Measurements from ENCODE around the gene SLC41A2. TPM values are rescaled to one million over a fixed set of nuclear protein-coding genes. Genes with fewer than 3 reads are reported as not detected.
"Not testable (repeated sequence)": the region's sequence is repeated elsewhere in the genome, so short reads cannot be mapped to it uniquely, and the experiment has no call there.

SLC41A2 gene
- polyA plus RNA-seq, 1 donor (not counting 4 experiments of a cell fraction or from before 2014, with no cell fraction given), result 1.2 TPM

DNA sequence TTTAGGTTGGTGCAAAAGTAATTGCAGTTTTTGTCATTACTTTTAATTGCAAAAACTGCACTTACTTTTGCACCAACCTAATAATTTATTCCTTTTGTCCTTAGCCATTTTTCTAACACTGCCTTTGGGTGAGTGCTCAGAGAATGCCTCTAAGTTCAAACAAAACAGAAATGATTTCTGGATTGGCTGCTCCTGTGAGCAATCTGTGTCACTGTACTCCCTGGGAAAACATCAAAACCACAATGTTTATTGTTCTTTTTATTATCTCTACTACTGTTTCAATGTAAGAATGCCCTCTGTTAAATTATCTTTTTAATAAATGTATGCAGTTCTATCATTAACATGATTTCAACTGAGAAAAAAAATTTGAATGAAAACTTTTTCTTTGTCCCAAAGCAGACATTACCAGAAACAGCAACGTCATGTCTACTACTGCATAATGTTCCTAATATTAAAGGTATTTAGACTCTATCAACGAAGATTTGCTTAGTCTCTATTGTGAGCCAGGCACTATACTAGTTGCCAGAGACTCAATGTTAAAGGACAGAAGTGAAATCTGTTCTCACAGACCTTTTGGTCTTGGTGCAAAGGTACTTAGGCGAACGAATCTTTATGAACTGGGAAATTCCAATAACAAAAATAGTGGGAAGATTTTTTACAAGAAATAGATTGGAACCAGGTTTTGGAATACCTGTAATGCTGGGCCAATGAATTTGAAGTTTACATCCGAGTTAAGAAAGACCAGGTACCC is 6.2 kb downstream of the SLC41A2 start:
- no peak overlapping the region for H2AFZ ChIP-seq (ENCODE audit: control insufficient read depth, low read length)
- dilution Hi-C loops (cut with MboI; ENCODE audit: extremely low pct_ligation_motif_present, low sequenced_read_pairs), result no loop called here
- H3K9me1 ChIP-seq (ENCODE audit: control insufficient read depth, extremely low read depth, insufficient read depth, low read length), result no peaks in the 10 kb centered on the region
- no peaks in the 10 kb centered on the region for H3K9me3 ChIP-seq (ENCODE audit: control insufficient read depth, low read depth, low read length)
- peaks cover under 1% of the 10 kb centered on the region for H3K4me1 ChIP-seq (ENCODE audit: control insufficient read depth, extremely low read depth, insufficient read depth, low read length)
- no peak overlapping the region for H3K27ac ChIP-seq (ENCODE audit: control insufficient read depth, insufficient read depth, low read length)
- no peaks in the 10 kb centered on the region for H4K20me1 ChIP-seq (ENCODE audit: control insufficient read depth, extremely low read depth, insufficient read depth, low read length)
- no peaks in the 10 kb centered on the region for H3K79me2 ChIP-seq (ENCODE audit: control insufficient read depth, insufficient read depth, low read length)
- DNase-seq (ENCODE audit: low read depth, low spot score) (no peak), FAIRE-seq (no peak)
- TF ChIP-seq EZH2 (IDR thresholded peaks at IDR 0.05; ENCODE audit: low read length), result no peak
- TF ChIP-seq, protein P1, sequence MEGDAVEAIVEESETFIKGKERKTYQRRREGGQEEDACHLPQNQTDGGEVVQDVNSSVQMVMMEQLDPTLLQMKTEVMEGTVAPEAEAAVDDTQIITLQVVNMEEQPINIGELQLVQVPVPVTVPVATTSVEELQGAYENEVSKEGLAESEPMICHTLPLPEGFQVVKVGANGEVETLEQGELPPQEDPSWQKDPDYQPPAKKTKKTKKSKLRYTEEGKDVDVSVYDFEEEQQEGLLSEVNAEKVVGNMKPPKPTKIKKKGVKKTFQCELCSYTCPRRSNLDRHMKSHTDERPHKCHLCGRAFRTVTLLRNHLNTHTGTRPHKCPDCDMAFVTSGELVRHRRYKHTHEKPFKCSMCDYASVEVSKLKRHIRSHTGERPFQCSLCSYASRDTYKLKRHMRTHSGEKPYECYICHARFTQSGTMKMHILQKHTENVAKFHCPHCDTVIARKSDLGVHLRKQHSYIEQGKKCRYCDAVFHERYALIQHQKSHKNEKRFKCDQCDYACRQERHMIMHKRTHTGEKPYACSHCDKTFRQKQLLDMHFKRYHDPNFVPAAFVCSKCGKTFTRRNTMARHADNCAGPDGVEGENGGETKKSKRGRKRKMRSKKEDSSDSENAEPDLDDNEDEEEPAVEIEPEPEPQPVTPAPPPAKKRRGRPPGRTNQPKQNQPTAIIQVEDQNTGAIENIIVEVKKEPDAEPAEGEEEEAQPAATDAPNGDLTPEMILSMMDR (optimal IDR thresholded peaks at IDR 0.05 in 1 of 3, IDR thresholded peaks at IDR 0.05 in 1 of 3, conservative IDR thresholded peaks at IDR 0.05 in 1 of 3; ENCODE audit: extremely low read depth in 1 of 3, insufficient read depth in 2 of 3, low read length in 3 of 3), result no peak
- no peak overlapping the region for H3K4me3 ChIP-seq (ENCODE audit: control insufficient read depth in 2 of 3, extremely low read depth in 1 of 3, insufficient read depth in 2 of 3, low read depth in 1 of 3, low read length in 3 of 3)
- H3K27me3 ChIP-seq (ENCODE audit: control insufficient read depth, extremely low read depth, insufficient read depth, low read length), result no peaks in the 10 kb centered on the region
- H3K4me2 ChIP-seq (ENCODE audit: control insufficient read depth, extremely low read depth, insufficient read depth, low read depth, low read length), result no peak overlapping the region
- H3K36me3 ChIP-seq (ENCODE audit: control insufficient read depth in 2 of 2, extremely low read depth in 1 of 2, insufficient read depth in 2 of 2, low read length in 2 of 2), result no peaks in the 10 kb centered on the region
- no peak overlapping the region for H3K9ac ChIP-seq (ENCODE audit: control insufficient read depth, extremely low read depth, insufficient read depth, low read length)

DNA sequence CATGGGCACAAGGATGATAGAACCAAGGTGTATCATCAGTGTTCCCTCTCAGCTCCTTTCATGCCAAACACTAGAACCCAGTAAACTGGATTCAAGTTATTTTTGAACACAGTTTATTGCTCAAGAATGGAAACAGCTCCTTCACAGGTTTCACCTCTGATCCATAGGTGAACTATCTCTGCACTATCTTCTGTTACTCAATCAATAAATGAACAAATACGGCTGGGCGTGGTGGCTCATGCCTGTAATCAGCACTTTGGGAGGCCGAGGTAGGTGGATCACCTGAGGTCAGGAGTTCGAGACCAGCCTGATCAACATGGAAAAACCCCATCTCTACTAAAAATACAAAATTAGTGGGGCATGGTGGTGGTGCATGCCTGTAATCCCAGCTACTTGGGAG is 9.4 kb downstream of the SLC41A2 start:
- H3K4me2 ChIP-seq (ENCODE audit: control insufficient read depth, extremely low read depth, insufficient read depth, low read depth, low read length); H3K4me1 ChIP-seq (ENCODE audit: control insufficient read depth, extremely low read depth, insufficient read depth, low read length); H3K27ac ChIP-seq (ENCODE audit: control insufficient read depth, insufficient read depth, low read length); H3K9me1 ChIP-seq (ENCODE audit: control insufficient read depth, extremely low read depth, insufficient read depth, low read length); H3K4me3 ChIP-seq (ENCODE audit: control insufficient read depth in 2 of 3, extremely low read depth in 1 of 3, insufficient read depth in 2 of 3, low read depth in 1 of 3, low read length in 3 of 3); FAIRE-seq; H4K20me1 ChIP-seq (ENCODE audit: control insufficient read depth, extremely low read depth, insufficient read depth, low read length); dilution Hi-C loops (cut with MboI; ENCODE audit: extremely low pct_ligation_motif_present, low sequenced_read_pairs); H3K9me3 ChIP-seq (ENCODE audit: control insufficient read depth, low read depth, low read length); DNase-seq (ENCODE audit: low read depth, low spot score); H3K79me2 ChIP-seq (ENCODE audit: control insufficient read depth, insufficient read depth, low read length); H3K9ac ChIP-seq (ENCODE audit: control insufficient read depth, extremely low read depth, insufficient read depth, low read length); H2AFZ ChIP-seq (ENCODE audit: control insufficient read depth, low read length); H3K27me3 ChIP-seq (ENCODE audit: control insufficient read depth, extremely low read depth, insufficient read depth, low read length); H3K36me3 ChIP-seq (ENCODE audit: control insufficient read depth in 2 of 2, extremely low read depth in 1 of 2, insufficient read depth in 2 of 2, low read length in 2 of 2): not testable (repeated sequence)

DNA sequence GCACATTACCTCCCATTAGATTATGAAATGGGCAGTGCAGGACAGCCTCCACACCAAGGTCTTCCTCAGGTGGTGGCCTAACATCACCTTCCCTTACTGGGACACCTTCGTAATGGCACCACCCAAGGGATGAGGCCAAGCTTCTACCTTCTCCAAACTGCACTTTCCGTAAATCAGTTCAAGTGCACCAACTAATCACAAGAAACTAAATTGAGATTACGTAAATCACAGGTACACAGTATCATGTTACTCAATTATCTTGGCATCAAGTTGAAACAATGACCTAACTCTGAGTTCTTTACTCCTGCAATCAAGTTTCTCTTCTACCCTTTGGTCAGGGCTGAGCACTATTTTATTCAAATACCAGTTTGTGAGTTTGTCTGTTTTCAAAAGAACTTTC is 13.8 kb downstream of the SLC41A2 start:
- H3K27me3 ChIP-seq (ENCODE audit: control insufficient read depth, extremely low read depth, insufficient read depth, low read length), result no peaks in the 10 kb centered on the region
- no peaks in the 10 kb centered on the region for H4K20me1 ChIP-seq (ENCODE audit: control insufficient read depth, extremely low read depth, insufficient read depth, low read length)
- no peaks in the 10 kb centered on the region for H3K36me3 ChIP-seq (ENCODE audit: control insufficient read depth in 2 of 2, extremely low read depth in 1 of 2, insufficient read depth in 2 of 2, low read length in 2 of 2)
- H3K9ac ChIP-seq (ENCODE audit: control insufficient read depth, extremely low read depth, insufficient read depth, low read length), result no peak overlapping the region
- H3K27ac ChIP-seq (ENCODE audit: control insufficient read depth, insufficient read depth, low read length), result no peak overlapping the region
- H3K4me3 ChIP-seq (ENCODE audit: control insufficient read depth in 2 of 3, extremely low read depth in 1 of 3, insufficient read depth in 2 of 3, low read depth in 1 of 3, low read length in 3 of 3), result no peak overlapping the region
- peak; percentile 23 for FAIRE-seq
- TF ChIP-seq, protein P1 (optimal IDR thresholded peaks at IDR 0.05 in 1 of 3, IDR thresholded peaks at IDR 0.05 in 1 of 3, conservative IDR thresholded peaks at IDR 0.05 in 1 of 3; ENCODE audit: extremely low read depth in 1 of 3, insufficient read depth in 2 of 3, low read length in 3 of 3), result no peak
- no peak for TF ChIP-seq EZH2 (IDR thresholded peaks at IDR 0.05; ENCODE audit: low read length)
- no peaks in the 10 kb centered on the region for H3K9me1 ChIP-seq (ENCODE audit: control insufficient read depth, extremely low read depth, insufficient read depth, low read length)
- no peaks in the 10 kb centered on the region for H3K9me3 ChIP-seq (ENCODE audit: control insufficient read depth, low read depth, low read length)
- no peak overlapping the region for H2AFZ ChIP-seq (ENCODE audit: control insufficient read depth, low read length)
- dilution Hi-C loops (cut with MboI; ENCODE audit: extremely low pct_ligation_motif_present, low sequenced_read_pairs), result no loop called here
- no peaks in the 10 kb centered on the region for H3K4me1 ChIP-seq (ENCODE audit: control insufficient read depth, extremely low read depth, insufficient read depth, low read length)
- H3K4me2 ChIP-seq (ENCODE audit: control insufficient read depth, extremely low read depth, insufficient read depth, low read depth, low read length), result no peak overlapping the region
- no peak for DNase-seq (ENCODE audit: low read depth, low spot score)
- no peaks in the 10 kb centered on the region for H3K79me2 ChIP-seq (ENCODE audit: control insufficient read depth, insufficient read depth, low read length)

DNA sequence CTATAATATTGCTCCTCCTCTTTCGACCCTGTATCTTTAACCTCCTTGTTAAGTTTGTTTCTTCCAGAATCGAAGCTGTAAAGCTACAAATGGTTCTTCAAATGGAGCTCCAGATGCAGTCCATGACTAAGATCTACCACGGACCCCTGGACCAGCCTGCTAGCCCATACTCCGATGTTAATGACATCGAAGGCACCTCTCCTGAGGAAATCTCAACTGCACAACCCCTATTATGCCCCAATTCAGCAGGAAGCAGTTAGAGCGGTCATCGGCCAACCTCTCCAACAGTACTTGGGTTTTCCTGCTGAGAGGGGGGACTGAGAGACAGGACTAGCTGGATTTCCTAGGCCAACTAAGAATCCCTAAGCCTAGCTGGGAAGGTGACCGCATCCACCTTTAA is 14.7 kb downstream of the SLC41A2 start:
- DNase-seq (ENCODE audit: low read depth, low spot score); H2AFZ ChIP-seq (ENCODE audit: control insufficient read depth, low read length); H3K4me1 ChIP-seq (ENCODE audit: control insufficient read depth, extremely low read depth, insufficient read depth, low read length); H3K9me1 ChIP-seq (ENCODE audit: control insufficient read depth, extremely low read depth, insufficient read depth, low read length); H4K20me1 ChIP-seq (ENCODE audit: control insufficient read depth, extremely low read depth, insufficient read depth, low read length); H3K4me3 ChIP-seq (ENCODE audit: control insufficient read depth in 2 of 3, extremely low read depth in 1 of 3, insufficient read depth in 2 of 3, low read depth in 1 of 3, low read length in 3 of 3); H3K36me3 ChIP-seq (ENCODE audit: control insufficient read depth in 2 of 2, extremely low read depth in 1 of 2, insufficient read depth in 2 of 2, low read length in 2 of 2); H3K4me2 ChIP-seq (ENCODE audit: control insufficient read depth, extremely low read depth, insufficient read depth, low read depth, low read length); H3K27me3 ChIP-seq (ENCODE audit: control insufficient read depth, extremely low read depth, insufficient read depth, low read length); dilution Hi-C loops (cut with MboI; ENCODE audit: extremely low pct_ligation_motif_present, low sequenced_read_pairs); H3K9ac ChIP-seq (ENCODE audit: control insufficient read depth, extremely low read depth, insufficient read depth, low read length); H3K9me3 ChIP-seq (ENCODE audit: control insufficient read depth, low read depth, low read length); FAIRE-seq; H3K79me2 ChIP-seq (ENCODE audit: control insufficient read depth, insufficient read depth, low read length); H3K27ac ChIP-seq (ENCODE audit: control insufficient read depth, insufficient read depth, low read length): not testable (repeated sequence)

Data from keratinocyte (primary cell).